GM21737 (cell line): ENCODE data around the gene AADACL4.

Experiments used
- ATAC-seq: cut with Tn5 transposase; IDR thresholded peaks from one replicate; pipeline ENCODE4 v1.9.1; 2021; ENCODE audit warnings: mild to moderate bottlenecking, moderate library complexity; ENCODE audit not compliant: unreplicated experiment

Gene AADACL4

DNA sequence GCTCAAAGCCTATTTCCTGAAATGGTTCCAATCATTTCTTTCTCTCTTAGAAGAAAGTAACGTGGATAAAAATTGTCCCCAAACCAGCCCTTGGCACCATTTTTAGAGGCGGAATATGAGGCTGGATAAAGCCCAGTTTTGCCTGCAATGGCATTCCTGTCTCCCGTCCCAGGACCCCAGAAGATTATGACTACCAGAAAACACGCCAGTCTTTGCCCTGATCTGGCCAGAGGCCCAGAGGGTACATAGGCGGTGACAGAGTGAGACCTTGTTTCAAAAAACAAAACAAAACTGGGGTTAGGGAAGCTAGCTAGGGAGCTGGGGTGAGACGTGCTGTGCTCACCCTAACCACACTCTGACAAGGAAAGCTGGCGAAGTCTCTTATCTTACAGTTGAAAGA is at the start of gene AADACL4:
AADACL4 (plus strand) TSS at position 301 of the 400 bp plus-strand sequence. CDS start 462 bp downstream, outside the sequence.
- ATAC-seq, result no peak

DNA sequence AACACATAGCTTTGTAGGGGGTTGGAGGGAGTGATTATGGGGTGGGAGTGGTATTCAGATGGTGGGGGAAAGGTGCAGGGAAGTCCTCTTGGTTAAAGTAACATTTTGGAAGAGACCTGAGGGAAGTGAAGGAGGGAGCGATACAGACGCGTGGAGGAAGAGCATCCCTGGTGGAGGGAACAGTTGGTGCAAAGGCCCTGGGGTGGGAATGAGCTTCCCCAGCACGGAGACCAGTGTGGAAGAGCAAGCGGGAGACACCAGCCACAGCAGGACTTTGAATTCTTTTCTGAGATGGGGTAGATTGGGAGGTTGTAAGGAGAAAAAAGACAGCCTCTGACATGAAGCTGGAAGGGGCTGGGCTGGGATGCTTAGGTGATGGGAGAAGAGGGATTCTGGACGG is 49.4 kb upstream of the AADACL4 start:
- no peak for ATAC-seq

GRCh38 chr1:12594966-12595756 is 48.7 kb upstream of the AADACL4 start:
- no peak for ATAC-seq

DNA sequence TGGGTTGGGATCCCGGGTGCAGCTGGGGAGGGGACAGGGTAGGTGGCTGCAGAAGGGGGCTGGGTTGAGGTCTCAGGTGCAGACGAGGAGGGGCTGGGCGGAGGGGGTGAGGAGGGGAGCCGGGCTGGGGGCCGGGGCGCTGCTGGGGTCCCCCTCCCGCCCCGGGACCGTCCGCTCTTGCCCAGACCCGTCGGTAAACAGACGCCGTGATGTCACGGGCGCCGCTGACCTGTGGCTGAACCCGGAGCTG is 48.2 kb upstream of the AADACL4 start:
- ATAC-seq, result no peak

DNA sequence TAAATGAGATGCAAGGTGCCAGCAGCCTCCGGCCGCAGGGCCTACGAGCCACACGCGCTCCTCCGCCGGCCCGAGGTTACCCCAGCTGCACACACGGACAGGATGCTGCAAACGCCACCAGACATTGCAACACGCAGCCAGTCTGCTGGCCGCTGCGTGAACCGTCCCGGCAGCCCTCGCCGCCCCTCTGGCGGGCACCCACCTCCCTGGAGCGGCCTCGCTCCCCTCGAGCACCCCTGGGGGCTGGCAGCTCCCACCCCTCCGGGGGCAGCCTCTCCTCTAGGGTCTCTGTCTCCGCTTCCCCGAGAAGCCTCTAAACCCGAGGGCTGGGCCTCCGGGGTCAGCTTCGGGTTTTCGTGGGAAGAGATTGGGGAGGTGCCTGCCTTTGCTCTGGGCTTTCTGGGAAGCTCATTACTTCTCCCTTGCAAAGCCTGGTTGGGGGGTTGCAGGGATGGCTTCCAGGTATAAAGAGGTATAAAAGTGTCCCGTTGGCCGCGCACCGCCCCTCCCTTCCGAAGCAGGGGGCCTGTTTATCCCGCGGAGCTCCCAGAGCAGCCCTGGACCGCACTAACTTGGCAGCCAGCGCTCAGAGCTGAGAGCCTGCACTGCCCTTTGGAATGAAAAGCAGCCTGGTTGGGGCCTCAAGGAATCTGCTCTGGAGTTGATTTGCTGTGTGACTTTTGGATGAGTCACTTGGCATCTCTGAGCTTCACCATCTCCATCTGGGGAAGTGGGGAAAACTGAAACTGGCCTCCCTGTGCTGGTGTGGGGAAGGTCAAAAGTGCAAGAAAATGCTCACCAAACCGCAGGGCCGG is 47.7 kb upstream of the AADACL4 start:
- ATAC-seq, result no peak

DNA sequence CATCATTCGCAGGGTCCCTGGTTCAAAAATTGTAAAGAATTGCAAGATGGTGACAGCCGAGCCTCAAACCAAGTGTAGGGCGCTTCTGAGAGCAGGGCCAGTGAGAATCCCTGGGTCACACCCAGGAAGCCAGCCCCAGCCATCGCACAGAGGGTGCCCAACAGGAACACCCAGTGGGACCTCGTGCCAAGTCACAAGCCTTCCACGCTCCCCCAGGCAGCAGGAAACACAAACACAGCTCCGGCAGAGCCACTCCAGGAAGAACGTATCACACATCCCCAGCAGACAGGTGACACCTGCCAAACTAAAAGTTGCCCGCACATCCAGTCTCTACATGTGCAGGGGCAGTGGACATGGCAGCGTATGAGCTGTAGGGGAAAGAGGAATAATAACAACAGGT is 46.1 kb upstream of the AADACL4 start:
- ATAC-seq, result no peak

GRCh38 chr1:12598974-12599373 is 44.9 kb upstream of the AADACL4 start:
- no peak for ATAC-seq

DNA sequence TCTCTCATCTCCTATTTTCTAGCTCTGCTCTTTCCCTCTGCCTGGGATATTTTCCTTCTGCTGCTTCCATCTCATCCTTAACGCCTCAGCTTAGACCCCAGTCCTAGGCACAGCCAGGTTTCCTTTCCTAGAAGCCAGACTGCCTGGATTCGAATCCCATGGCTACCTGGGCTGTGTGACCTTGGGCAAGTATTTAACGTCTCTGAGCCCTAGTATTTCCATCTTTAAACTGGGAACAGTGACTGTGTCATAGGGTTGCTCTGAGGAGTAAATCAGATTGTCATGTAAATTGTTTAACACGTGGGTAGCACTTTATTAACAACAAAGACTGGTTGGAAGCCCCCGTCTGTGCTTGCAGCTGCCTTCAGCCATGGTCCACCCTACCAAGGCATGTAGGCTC is 44.2 kb upstream of the AADACL4 start:
- no peak for ATAC-seq

DNA sequence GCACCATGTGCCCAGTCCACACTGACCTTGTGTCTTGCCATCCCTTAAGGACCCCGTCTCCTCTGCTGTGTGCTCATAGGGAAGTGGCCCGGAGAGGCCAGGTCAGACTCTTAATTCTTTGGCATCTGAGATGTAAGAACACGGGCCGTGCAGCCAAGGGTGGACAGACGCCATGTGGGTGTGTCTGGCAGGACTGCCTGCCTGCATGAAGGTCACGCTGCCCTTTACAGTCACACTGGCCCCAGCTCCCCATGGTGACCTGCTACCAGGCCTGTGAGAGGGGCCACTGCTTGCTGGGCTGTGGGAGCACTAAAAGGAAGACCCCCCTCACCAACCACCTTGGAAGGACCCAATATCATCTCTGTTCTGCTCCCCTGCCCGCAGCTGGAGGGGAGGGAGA is 43.5 kb upstream of the AADACL4 start:
- ATAC-seq, result no peak

GRCh38 chr1:12600880-12601633 is 42.8 kb upstream of the AADACL4 start:
- no peak for ATAC-seq

DNA sequence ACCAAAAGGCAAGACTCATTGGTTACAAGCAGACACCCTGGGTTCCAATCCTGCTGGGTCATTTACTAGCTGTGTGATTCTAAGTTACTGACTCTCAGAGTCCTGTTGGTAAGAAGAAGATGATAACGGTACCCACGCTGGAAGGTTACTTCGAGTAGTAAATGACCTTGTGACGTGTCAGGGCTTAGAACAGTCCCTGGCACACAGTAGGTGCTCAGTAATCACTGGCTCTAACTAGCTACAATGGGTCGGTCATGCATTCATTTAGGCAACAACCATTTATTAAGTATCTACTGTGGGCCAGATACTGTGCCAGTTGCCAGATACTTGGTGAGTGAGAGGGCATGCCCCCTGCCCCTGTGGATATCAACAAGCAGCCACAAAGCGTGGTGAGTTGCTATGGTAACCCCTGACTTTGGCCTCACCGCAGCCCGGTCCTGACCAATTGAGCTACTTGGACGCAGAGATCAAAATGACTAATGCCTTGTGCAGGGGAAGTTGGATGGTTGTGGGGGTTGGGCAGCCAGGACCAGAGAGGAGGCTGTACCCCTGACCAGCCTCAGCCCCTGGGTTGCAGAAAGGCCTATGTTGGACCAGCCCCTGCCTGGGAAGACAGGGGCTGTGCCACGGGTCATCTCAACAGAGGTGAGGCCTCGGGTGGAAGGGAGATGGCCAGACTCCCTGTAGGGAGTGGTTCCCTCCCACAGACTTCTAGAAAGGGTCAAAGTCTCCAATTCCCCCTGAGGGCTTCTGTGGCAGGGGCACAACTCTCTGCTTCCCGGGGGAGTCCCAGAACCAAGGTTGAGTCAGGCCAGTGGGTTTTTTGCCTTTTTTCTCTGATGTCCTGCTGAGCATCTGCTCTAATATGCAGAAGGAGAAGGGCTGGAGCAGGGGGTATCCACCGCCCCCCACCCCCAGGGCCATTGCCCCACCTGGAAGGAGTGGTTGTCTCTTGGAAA is 41.9 kb upstream of the AADACL4 start:
- ATAC-seq, result no peak

GRCh38 chr1:12602659-12603024 is 41.2 kb upstream of the AADACL4 start:
- no peak for ATAC-seq

DNA sequence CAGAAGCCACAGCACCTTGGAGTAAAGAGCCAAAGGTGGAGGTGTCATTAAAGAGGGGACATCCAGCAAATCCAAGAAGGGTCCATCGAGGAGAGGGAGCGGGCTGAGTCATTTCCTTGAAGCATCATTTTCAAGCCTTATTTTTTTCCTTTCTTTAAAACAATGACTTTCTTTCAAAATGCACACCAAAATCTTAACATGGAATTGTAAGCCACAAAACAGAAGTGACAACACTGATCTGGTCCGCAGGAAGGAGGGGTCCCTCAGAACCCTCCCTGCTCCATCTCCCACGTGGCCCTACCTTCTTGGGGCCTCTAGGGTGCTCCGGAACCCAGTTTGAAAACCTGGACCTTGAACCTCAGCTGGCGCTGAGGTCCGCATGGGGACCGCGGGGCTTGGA is 40.7 kb upstream of the AADACL4 start:
- ATAC-seq, result no peak

DNA sequence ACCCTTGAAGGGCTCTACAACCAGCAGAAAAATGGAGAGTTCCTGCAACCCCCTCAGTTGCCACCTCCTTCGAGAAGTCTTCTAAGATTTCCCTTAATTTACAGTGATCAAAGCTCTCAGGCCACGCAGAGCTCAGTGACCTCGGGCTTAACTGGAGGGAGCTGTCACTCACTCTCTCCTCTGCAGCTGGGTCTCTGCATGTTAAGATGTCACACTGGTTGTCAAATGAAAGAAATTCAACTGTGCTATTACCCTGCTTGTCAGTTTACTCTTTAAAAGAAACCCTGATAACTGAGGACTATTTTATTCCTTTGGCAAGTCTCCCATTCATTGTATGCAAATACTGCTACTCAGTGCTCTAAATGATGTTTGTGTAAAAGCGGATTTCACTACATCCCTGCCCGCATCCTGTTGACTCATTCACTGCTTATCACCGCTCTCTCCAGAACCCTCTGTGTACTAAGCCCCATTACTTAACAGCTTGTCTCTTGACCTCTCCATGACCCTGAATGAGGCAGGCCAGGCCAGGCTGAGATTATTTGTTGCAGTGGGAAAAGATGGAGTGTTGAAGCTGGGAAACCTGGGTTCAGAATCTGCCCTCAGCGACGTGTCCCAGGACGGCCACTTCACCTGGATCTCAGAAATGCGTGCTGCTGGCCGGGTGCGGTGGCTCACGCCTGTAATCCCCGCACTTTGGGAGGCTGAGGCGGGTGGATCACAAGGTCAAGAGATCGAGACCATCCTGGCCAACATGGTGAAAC is 39.6 kb upstream of the AADACL4 start:
- ATAC-seq, result no peak

- ATAC-seq, result no peak
Observed at GRCh38 chr1:12604986-12605385, 38.9 kb upstream of the AADACL4 start.

- ATAC-seq, result no peak
Observed at GRCh38 chr1:12607263-12607662, 36.6 kb upstream of the AADACL4 start.

DNA sequence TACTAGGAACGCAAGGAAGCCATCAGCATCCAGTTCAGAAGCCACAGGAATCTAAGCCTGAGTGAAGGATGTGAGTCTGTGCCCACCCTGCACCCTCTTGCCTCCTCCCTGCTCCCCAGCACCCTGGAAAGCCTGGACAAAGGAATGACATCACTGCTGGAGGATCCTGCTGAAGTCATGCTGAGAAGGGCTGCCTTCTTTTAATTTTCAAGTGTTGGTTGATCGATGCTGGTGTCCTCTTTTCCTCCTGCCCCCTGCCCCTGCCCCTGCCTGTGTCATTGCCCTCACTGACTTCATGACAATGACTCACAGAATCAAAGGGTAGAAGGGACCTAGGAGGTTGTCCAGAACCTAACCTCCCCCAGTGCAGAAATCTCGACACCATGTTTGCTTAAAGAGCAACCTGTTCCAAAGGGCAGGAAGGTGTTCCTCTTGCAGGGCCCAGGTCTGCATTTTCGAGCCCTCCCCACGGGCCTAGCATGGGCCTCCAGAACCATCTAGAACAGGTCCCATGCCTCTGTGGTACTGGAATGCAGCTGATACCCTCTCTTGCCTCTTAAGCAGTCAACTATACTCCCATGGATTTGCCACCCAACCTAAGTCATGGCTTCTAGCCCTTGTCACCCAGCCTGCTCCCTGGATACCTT is 35.5 kb upstream of the AADACL4 start:
- no peak for ATAC-seq

GRCh38 chr1:12609469-12610003 is 34.3 kb upstream of the AADACL4 start:
- ATAC-seq, result no peak

DNA sequence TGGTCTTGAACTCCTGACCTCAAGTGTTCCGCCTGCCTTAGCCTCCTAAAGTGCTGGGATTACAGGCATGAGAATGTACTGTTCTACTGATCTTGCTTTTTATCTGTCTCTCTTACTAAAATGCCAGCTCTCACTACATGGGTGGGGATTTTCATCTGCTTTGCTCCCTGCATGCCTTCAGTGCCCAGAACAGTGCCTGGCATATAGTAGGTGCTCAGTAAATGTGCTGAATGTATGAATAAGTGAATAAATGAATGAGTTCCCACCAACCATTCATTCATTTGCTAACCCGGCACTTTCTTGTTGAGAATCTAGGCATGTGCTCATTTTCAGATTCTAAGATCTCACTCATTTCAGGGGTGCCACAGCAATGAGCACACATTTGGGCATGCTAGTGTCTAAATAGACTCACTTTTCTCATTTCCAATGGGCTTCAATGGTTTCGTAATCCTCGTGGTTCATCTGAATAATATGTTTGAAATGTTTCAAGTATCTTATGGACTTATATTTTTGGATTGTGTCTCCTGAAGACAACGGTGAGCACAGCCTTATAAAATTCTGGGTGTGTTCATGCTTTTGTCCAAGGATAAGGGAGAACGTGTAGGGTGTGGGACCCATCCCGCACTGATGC is 33.5 kb upstream of the AADACL4 start:
- no peak for ATAC-seq
